Activated T-cell treated with anti-CD3 and anti-CD28 coated beads for 4 hours (primary cell): ENCODE results near the gene YIPF2.
"Not testable (repeated sequence)": the region's sequence is repeated elsewhere in the genome, so short reads cannot be mapped to it uniquely, and the experiment has no call there.

Experiments used
- DNase-seq: peaks from one replicate; pipeline ENCODE4 v3.0.0-alpha.2; 2020

Gene YIPF2

GRCh38 chr19:10928563-10929401, at the start of gene YIPF2, which contains the start of gene TIMM29:
Gene YIPF2, minus strand, starts transcription at chr19:10928639. Its CDS starts 229 bp downstream, at chr19:10928410.
Gene TIMM29, plus strand, starts transcription at chr19:10928811. Its CDS starts 12 bp downstream, at chr19:10928823.
- peak; percentile 90 for DNase-seq

GRCh38 chr19:10977742-10978092, 49.3 kb upstream of the YIPF2 start:
- DNase-seq, result no peak

GRCh38 chr19:10976131-10976892, 47.9 kb upstream of the YIPF2 start:
- no peak for DNase-seq

DNA sequence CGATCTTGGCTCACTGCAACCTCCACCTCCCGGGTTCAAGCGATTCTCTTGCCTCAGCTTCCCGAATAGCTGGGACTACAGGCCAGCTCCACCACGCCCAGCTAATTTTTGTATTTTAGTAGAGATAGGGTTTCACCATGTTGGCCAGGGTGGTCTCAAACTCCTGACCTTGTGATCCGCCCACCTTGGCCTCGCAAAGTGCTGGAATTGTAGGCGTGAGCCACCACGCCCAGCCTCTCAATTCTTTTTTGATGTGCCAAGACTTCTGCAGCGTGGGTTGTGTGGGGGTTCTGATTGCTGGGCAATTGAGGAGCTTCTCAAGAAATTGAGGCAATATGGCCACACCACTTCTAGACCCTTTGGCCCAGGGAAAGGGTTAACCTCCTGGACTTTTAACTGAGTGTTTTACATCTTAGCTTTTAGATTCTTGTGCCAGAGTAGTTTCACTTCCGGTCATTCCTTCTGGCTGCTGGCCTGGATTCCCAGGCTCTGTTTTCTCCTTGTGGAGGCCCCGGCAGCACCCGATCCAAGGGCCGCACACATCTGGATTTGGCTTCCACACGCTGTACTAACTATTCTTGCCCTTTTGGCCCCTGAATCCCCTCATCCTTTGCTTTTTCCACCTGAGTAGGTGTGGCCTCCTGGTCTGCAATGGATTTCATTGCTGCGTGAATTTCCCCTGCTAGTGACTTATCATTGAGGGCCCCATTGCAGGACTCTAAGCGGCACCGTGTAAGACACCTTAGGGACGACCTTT, 47.1 kb upstream of the YIPF2 start:
- DNase-seq, result no peak

- DNase-seq, result no peak
Measured at GRCh38 chr19:10971107-10971726, 42.8 kb upstream of the YIPF2 start.

DNA sequence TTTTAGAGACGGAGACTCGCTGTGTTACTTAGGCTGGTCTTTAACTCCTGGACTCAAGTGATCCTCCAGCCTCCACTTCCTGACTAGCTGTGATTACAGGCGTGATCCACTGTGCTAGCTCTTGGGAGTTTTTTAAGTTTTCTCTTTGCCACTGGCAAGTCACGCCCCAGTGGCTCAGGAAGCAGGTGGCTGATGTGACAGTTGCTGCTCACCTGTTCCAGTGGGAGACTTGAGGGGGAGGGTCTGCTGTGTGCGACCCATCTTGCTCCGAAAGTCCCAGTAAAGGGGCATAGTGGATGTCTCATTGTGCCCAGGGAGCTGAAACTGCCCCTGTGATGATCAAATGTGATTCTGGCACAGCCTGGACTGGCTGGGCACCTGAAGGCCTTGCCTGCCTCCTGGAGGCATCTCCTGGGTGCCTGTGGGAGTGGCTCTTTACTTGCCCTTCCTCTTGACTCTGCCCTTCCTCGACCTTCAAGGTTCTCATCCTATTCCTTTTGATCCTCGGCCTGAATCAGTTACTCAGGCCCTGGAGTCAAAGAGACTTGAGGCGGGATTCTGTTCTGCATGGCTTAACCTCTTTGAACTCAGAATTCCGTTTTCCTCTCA, 40.2 kb upstream of the YIPF2 start:
- no peak for DNase-seq

DNA sequence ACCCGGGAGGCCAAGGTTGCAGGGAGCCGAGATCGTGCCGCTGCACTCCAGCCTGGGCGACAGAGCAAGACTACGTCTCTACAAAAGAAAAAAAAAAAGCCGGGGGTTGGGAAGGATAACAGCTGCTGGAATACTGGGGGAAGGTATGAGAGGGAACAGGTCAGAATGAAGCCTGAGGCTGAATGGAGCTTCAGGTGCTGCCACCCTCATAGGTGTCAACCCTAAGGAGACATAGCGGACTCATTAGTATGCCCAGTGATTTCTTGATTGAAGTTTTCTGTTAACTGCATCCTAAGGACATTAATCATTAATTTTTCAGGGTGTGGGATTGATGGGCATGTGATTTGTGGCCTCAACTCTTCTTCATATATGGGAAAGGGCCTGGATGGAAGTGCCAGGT, 38.4 kb upstream of the YIPF2 start:
- no peak for DNase-seq

DNA sequence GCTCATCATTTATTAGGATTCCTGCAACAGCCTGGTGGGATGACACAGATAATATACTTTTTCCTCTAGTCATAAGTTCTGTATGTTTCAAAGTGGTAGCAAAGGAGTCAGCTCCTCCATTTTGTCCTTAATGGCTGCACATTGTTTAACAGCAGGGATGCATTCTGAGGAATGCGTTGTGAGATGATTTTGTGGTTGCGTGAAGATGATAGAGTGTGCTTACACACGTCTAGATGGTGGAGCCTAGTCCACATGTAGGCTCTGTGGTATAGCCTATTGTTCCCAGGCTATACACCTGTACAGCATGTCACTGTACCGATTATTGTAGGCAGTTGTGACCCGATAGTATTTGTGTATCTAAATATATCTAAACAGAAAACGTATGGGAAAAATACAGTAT, 37.0 kb upstream of the YIPF2 start:
- DNase-seq, result no peak

- no peak for DNase-seq
Measured at GRCh38 chr19:10964903-10965302, 36.5 kb upstream of the YIPF2 start.

DNA sequence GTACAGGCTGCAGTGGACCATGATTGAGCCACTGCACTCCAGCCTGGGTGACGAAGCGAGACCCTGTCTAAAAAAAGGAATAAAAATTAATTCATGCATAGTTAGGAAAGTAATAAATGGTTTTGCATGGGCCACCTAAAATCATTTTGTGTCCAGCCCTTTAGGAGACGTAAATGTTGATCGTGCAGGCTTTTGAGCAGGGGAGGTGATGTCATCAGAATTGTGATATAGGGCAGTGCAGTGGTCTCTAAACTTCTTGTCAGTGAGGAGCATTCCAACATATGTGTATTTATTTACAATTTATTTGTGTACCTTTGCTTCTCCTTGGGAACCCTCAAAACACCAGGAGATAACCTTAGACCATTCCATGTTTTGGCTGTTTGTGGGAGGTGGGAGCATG, 35.4 kb upstream of the YIPF2 start:
- DNase-seq, result no peak

DNA sequence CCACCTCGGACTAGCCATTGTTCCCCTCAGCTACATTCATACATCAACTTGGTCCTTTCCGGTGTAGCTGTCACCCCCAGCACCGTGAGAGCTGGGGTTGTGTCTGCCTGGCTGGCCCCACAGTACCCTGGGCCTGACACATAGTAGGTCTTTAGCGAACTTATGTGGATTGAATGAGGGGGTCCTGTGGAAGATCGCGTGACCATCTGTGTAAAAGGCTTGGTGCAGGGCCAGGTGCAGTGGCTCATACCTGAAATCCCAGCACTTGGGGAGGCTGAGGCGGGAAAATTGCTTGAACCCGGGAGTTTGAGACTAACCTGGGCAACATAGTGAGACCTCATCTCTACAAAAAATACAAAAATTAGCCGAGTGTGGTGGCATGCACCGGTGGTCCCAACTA, 34.4 kb upstream of the YIPF2 start:
- DNase-seq, result no peak

DNA sequence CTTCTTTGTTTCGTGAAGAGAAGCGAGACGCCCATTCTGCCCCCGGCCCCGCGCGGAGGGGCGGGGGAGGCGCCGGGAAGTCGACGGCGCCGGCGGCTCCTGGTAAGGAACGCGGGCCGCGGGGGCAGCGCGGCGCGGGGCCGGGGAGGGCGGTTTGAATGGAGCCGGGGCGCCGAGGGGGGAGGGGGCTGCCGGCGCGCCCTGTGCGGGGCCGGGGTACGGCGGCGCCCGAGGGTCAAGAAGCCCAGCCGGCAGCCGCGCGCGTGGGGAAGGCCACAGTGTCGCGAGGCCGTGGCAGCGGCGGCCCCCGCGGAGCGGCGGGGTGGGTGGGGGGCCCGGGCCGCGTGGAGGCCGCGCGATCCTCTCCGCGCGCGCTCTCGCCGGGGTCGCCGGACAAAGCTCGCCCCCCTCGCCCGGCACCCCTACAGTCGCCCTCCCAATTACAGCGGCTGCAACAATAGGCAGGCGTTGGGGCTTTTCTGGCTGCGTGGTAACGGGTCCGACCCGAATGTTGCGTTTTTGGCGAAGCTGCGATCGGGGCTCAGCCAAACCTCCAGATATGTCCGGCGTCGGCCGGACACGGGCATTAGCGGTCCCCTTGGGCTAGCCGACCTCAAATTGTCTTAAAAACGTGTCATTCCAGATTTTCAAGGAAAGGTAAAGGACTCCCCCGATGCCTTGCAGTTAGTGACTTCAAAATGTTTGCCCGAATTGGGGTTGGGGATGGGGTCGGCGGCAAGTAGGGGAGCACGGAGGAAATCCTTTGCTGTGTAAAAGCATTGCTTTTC, 32.8 kb upstream of the YIPF2 start:
- no peak for DNase-seq

GRCh38 chr19:10960314-10961072, 32.1 kb upstream of the YIPF2 start, which contains the start of gene SMARCA4:
Gene SMARCA4, plus strand, starts transcription at chr19:10961030. Its CDS starts 23,122 bp downstream, at chr19:10984152.
- peak; percentile 96 for DNase-seq

GRCh38 chr19:10959277-10959968, 31.0 kb upstream of the YIPF2 start:
- not testable (repeated sequence) for DNase-seq

DNA sequence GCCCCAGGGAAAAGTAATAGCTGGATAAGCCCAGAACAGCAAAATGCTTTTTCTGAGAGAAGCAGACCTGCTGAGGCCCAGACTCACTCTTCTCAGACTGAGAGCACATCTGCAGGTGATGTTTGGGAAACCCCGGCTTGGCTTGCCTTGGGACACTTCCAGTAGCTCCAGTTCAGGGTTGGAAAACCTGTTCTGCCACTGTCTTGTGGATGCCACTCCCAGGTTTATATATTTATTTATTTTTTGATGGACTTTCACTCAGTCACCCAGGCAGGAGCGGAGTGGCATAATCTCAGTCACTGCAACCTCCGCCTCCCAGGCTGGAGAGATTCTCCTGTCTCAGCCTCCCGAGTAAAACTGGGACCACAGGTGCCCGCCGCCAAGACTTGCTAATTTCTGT, 24.4 kb upstream of the YIPF2 start:
- no peak for DNase-seq

- DNase-seq, result no peak
Measured at GRCh38 chr19:10946958-10947657, 18.7 kb upstream of the YIPF2 start.

DNA sequence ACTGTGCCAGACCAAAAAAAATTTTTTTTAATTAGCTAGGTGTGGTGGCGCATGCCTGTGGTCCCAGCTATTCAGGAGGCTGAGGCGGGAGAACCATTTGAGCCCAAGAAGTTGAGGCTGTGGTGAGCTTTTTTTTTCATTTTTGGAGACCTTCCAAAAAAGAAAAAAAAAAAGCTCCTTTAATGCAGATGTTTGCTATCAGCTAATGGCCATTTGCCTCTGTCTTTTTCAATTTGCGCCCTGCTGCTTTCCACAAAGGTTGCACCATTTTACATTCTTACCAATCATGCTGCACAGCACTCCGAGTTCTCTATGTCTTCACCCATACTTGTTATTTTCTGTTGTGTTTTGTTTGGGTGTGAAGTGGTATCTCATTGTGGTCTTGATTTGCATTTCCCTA, 16.8 kb upstream of the YIPF2 start:
- no peak for DNase-seq

DNA sequence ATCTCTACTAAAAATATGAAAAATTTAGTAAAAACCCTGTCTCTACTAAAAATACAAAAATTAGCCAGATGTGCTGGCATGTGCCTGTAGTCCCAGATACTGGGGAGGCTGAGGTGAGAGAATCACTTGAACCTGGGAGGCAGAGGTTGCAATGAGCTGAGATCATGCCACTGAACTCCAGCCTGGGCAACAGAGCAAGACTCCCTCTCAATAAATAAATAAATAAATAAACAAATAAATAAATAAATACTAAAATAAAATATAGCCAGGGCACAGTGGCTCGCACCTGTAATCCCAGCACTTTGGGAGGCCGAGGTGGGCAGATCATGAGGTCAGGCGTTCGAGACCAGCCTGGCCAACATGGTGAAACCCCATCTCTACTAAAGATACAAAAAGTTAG, 15.0 kb upstream of the YIPF2 start:
- DNase-seq, result not testable (repeated sequence)

- not testable (repeated sequence) for DNase-seq
Measured at GRCh38 chr19:10941649-10942048, 13.2 kb upstream of the YIPF2 start.
